Stimulated activated CD4-positive, alpha-beta T cell treated with anti-CD3 and anti-CD28 coated beads, Interleukin-2, amount 100 ng/mL, for 4 hours (primary cell): ENCODE results near the gene PPP2R2D.

Source experiments
- DNase-seq: peaks from one replicate; pipeline ENCODE4 v3.0.0-alpha.2; 2020; ENCODE audit warnings: low read depth

Gene PPP2R2D

GRCh38 chr10:131900350-131901152, at the start of gene PPP2R2D:
PPP2R2D (plus strand) TSS chr10:131901008; CDS start chr10:131901149, 141 bp downstream.
- DNase-seq, result peak; percentile 94

GRCh38 chr10:131851346-131851745, 49.5 kb upstream of the PPP2R2D start:
- DNase-seq, result no peak

- DNase-seq, result no peak
Measured at GRCh38 chr10:131852176-131852822, 48.5 kb upstream of the PPP2R2D start.

- no peak for DNase-seq
Measured at GRCh38 chr10:131852823-131853609, 47.8 kb upstream of the PPP2R2D start.

- no peak for DNase-seq
Measured at GRCh38 chr10:131853610-131853964, 47.2 kb upstream of the PPP2R2D start.

GRCh38 chr10:131854579-131855335, 46.1 kb upstream of the PPP2R2D start:
- no peak for DNase-seq

- DNase-seq, result no peak
Measured at GRCh38 chr10:131855461-131856401, 45.1 kb upstream of the PPP2R2D start.

- DNase-seq, result no peak
Measured at GRCh38 chr10:131856441-131857094, 44.2 kb upstream of the PPP2R2D start.

- no peak for DNase-seq
Measured at GRCh38 chr10:131857156-131858117, 43.4 kb upstream of the PPP2R2D start.

GRCh38 chr10:131858118-131858515, 42.7 kb upstream of the PPP2R2D start:
- no peak for DNase-seq

GRCh38 chr10:131858583-131859340, 42.0 kb upstream of the PPP2R2D start:
- no peak for DNase-seq

GRCh38 chr10:131859341-131860020, 41.3 kb upstream of the PPP2R2D start:
- no peak for DNase-seq

GRCh38 chr10:131860311-131860710, 40.5 kb upstream of the PPP2R2D start:
- no peak for DNase-seq

GRCh38 chr10:131860806-131861440, 39.9 kb upstream of the PPP2R2D start:
- DNase-seq, result no peak

- DNase-seq, result no peak
Measured at GRCh38 chr10:131862548-131862947, 38.3 kb upstream of the PPP2R2D start.

GRCh38 chr10:131865223-131865917, 35.4 kb upstream of the PPP2R2D start:
- DNase-seq, result no peak

- DNase-seq, result no peak
Measured at GRCh38 chr10:131866673-131867072, 34.1 kb upstream of the PPP2R2D start.
